ENCODE results near the gene EMP2. TPM values are rescaled to one million over a fixed set of nuclear protein-coding genes. Genes with fewer than 3 reads are reported as not detected.

EMP2 gene
- polyA plus RNA-seq, 1 experiment, result 57.8 TPM

- CTCF ChIA-PET, result interaction anchor here (0.6 to 6.4 kb wide), 9 partner anchors 11 to 1397 kb away, joined by 3 to 73 read pairs (median 6); partner anchors contain the start of gene EMP2
- TF ChIP-seq CTCF (IDR thresholded peaks at IDR 0.05; ENCODE audit: insufficient read depth, low read depth, low read length), result no peak
Measured at GRCh38 chr16:10519929-10520868, 60.2 kb downstream of the EMP2 start.

GRCh38 chr16:10519297-10519696 is 61.1 kb downstream of the EMP2 start:
- Histone ChIP-seq H3K27me3 (ENCODE audit: control insufficient read depth, insufficient read depth, low read length) (no peaks in the 10 kb centered on the region), H3K4me3 (ENCODE audit: low read depth, low read length) (no peak overlapping the region), H3K36me3 (ENCODE audit: control insufficient read depth, insufficient read depth, low read length) (0 out of 2 replicates have a peak, but pooled peaks cover 1% of the 10 kb centered on the region)
- ChIA-PET CTCF (interaction anchor here (6.4 kb wide), 1 partner anchor 219 kb away, joined by 73 read pairs; no protein-coding TSS in a partner anchor), POLR2A (no interaction called here)
- DNase-seq (ENCODE audit: low read depth), result no peak
- no peak for TF ChIP-seq CTCF (IDR thresholded peaks at IDR 0.05; ENCODE audit: insufficient read depth, low read depth, low read length)

More at GRCh38 chr16:10519929-10520868, 60.2 kb downstream of the EMP2 start:
- 0 out of 2 replicates have a peak, but pooled peaks cover 1% of the 10 kb centered on the region for H3K36me3 ChIP-seq (ENCODE audit: control insufficient read depth, insufficient read depth, low read length)
- H3K27me3 ChIP-seq (ENCODE audit: control insufficient read depth, insufficient read depth, low read length), result no peaks in the 10 kb centered on the region
- no peak for DNase-seq (ENCODE audit: low read depth)
- POLR2A ChIA-PET, result no interaction called here
- H3K4me3 ChIP-seq (ENCODE audit: low read depth, low read length), result no peak overlapping the region

- H3K27me3 ChIP-seq (ENCODE audit: control insufficient read depth, insufficient read depth, low read length), result no peaks in the 10 kb centered on the region
- no peak for DNase-seq (ENCODE audit: low read depth)
- TF ChIP-seq CTCF (IDR thresholded peaks at IDR 0.05; ENCODE audit: insufficient read depth, low read depth, low read length), result no peak
- 0 out of 2 replicates have a peak, but pooled peaks cover 1% of the 10 kb centered on the region for H3K36me3 ChIP-seq (ENCODE audit: control insufficient read depth, insufficient read depth, low read length)
- CTCF ChIA-PET, result no interaction called here
- H3K4me3 ChIP-seq (ENCODE audit: low read depth, low read length), result no peak overlapping the region
- POLR2A ChIA-PET, result no interaction called here
Measured at GRCh38 chr16:10518479-10519041, 61.8 kb downstream of the EMP2 start.

GRCh38 chr16:10517868-10518267 is 62.5 kb downstream of the EMP2 start:
- no peaks in the 10 kb centered on the region for H3K27me3 ChIP-seq (ENCODE audit: control insufficient read depth, insufficient read depth, low read length)
- ChIA-PET CTCF (interaction anchor here (5.4 kb wide), 1 partner anchor 220 kb away, joined by 83 read pairs; no protein-coding TSS in a partner anchor), POLR2A (no interaction called here)
- H3K4me3 ChIP-seq (ENCODE audit: low read depth, low read length), result no peak overlapping the region
- DNase-seq (ENCODE audit: low read depth), result no peak
- TF ChIP-seq CTCF (IDR thresholded peaks at IDR 0.05; ENCODE audit: insufficient read depth, low read depth, low read length), result no peak
- H3K36me3 ChIP-seq (ENCODE audit: control insufficient read depth, insufficient read depth, low read length), result no peaks in the 10 kb centered on the region

Measured in BJ (cell line).